ENCODE results near the gene PPDPF. TPM values are rescaled to one million over a fixed set of nuclear protein-coding genes. Genes with fewer than 3 reads are reported as not detected.

The PPDPF gene
- total RNA-seq, 2 experiments from 2014 or later = 128 to 136 TPM

DNA sequence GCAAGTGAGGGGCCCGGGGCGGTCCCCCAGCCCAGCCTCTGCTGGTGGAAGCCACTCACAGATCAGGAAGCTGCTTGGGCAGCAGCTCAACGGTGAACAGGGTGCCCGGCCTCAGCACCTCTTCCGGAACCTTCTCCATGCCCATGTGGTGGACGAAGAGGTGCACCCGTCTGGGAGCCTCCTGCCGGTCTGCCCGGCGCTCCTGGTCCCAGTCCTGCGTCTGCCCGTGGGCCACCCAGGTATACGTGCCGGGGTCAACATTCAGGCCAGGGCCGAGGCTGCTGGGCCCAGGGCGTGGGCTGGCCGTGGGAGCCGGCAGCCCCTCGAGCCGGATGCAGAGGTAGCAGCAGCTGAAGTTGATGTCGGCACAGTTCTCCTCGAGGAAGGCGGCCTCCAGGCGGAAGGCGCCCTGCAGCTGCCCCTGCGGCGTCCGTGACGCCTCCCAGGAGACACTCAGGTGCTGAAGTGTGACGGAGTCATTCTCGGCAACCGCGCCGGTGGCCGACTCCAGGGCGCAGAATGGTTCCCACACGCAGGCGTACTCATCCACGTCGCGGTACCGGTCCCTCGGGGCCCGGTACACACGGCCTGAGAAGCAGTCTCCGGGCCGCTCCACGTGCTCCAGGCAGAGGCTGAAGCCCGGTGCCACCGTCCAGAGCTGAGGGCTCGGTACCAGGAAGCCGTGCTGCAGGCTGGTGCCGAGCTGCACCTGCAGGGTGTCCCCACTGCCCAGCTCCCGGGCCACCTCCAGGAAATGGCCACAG, 42.1 kb downstream of the PPDPF start:
- Mint-ChIP-seq H3K27ac (no peak overlapping the region), H3K27me3 (no peaks in the 10 kb centered on the region), H3K36me3 (no peaks in the 10 kb centered on the region), H3K4me3 (no peak overlapping the region), H3K4me1 (peaks cover 6% of the 10 kb centered on the region), H3K9me3 (no peaks in the 10 kb centered on the region)
- DNase-seq = no peak

DNA sequence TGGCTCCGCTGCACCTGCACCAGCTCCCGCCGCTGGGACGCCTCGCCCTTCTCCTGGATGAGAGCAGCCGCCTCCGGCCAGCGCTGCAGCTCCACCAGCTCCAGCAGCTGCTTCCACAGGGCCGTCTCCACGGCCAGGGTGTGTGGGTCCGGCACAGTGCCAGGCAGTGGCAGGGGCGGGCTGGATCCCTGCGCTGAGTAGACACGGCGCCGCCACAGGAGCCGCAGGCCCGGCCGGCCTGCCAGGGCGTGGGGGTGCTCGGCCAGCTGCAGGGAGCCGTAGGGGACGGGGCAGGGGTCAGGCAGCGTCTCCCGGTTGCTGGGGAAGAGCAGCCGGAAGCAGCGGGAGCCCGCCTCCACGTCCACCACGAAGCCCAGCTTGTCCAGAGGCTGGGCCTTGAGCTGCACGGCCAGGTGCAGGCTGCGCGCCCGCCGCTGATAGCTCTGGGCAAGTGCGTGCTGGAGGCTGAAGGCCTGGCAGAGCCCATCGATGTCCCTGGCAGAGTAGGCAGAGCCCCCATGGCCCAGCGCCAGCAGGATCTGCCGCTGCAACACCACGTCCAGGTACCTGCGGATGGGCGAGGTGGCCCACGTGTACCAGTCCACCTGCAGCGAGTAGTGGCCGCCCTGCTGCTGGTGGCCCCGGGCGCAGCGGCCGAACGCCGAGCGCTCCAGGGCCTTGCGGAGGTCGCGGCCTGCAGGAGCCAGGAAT, 42.8 kb downstream of the PPDPF start:
- H3K9me3 Mint-ChIP-seq = no peaks in the 10 kb centered on the region
- peaks cover 12% of the 10 kb centered on the region for H3K4me1 Mint-ChIP-seq
- H3K27me3 Mint-ChIP-seq = no peaks in the 10 kb centered on the region
- H3K36me3 Mint-ChIP-seq = no peaks in the 10 kb centered on the region
- no peak overlapping the region for H3K4me3 Mint-ChIP-seq
- H3K27ac Mint-ChIP-seq = no peak overlapping the region
- DNase-seq = no peak

- H3K36me3 Mint-ChIP-seq = no peaks in the 10 kb centered on the region
Measured at GRCh38 chr20:63564036-63564810, 43.7 kb downstream of the PPDPF start.

DNA sequence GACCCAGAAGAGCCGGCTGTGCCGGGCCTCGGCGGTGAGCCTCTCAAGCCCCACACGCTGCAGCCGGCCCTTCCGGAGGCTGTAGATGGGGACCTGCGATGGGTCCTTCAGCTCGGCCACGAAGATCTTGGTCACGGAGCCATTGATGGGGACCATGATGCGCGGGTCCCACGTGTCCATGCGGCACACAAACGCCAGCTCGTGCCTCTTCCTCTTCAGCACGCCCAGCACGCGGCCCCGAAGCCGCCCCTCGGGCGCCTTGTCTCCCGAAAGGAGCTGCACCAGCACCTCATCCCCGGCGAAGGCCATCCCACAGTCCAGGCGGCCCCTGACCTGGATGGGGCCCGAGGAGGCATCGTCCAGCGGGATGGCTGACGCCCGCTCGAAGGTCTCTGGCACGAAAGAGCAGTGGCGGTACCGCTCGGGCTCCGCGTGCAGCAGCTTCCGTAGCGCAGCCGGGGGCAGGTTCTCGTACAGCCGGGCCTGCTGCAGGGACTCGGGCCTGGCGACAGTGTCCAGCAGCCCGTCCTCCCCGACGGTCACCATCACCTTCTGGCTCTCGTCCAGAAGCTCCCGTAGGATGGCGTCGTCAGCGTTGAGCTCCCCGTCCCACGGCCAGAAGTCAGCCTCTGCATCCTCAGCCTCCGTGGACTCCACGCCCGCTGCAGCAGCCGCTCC, 44.6 kb downstream of the PPDPF start:
- no peak for DNase-seq
- Mint-ChIP-seq H3K9me3 (no peaks in the 10 kb centered on the region), H3K27ac (no peak overlapping the region), H3K36me3 (no peaks in the 10 kb centered on the region), H3K27me3 (no peaks in the 10 kb centered on the region), H3K4me1 (peaks cover 17% of the 10 kb centered on the region), H3K4me3 (no peak overlapping the region)

More at GRCh38 chr20:63564036-63564810, 43.7 kb downstream of the PPDPF start:
- no peaks in the 10 kb centered on the region for H3K9me3 Mint-ChIP-seq
- H3K27ac Mint-ChIP-seq = no peak overlapping the region
- no peaks in the 10 kb centered on the region for H3K27me3 Mint-ChIP-seq
- H3K4me1 Mint-ChIP-seq = peaks cover 16% of the 10 kb centered on the region
- H3K4me3 Mint-ChIP-seq = no peak overlapping the region
- no peak for DNase-seq

- Mint-ChIP-seq H3K27ac (no peak overlapping the region), H3K27me3 (no peaks in the 10 kb centered on the region), H3K4me1 (peaks cover 17% of the 10 kb centered on the region), H3K4me3 (no peak overlapping the region), H3K9me3 (no peaks in the 10 kb centered on the region), H3K36me3 (no peaks in the 10 kb centered on the region)
- no peak for DNase-seq
Measured at GRCh38 chr20:63565699-63566335, 45.3 kb downstream of the PPDPF start.

DNA sequence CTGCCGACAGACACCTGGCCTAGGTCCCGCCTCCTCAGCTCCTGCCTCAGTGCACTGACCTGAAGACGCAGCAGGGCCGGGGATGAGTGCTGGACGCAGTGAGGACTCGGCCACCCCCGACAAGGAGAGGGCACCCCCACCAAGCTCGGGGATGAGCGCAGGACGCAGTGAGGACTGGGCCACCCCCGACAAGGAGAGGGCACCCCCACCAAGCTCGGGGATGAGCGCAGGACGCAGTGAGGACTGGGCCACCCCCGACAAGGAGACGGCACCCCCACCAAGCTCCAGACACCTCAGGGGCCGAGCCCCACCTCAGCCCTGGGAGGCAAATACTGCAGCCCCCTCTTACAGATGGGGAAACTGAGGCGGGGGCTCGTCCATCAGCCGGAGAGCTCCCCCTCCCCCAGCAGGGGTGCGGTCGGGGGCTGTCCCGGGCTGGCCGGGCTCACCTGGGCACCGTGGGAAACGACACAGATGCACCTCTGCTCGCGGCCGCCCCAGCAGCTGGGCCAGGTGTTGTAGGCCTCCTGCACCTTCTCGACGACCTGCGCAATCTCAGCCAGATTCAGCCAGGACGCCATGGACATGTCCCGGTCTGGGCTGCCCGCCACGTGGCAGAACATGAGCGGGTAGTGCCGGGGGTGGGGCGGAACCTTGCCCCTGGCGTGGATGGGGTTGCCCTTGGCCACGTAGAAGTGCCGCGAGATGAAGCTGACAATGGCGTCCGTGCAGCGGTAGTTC, 46.0 kb downstream of the PPDPF start:
- DNase-seq = no peak
- Mint-ChIP-seq H3K9me3 (no peaks in the 10 kb centered on the region), H3K36me3 (no peaks in the 10 kb centered on the region), H3K27ac (no peak overlapping the region), H3K4me3 (no peak overlapping the region), H3K27me3 (no peaks in the 10 kb centered on the region), H3K4me1 (peaks cover 17% of the 10 kb centered on the region)

GRCh38 chr20:63567136-63567385, 46.5 kb downstream of the PPDPF start:
- Mint-ChIP-seq H3K9me3 (no peaks in the 10 kb centered on the region), H3K27ac (no peak overlapping the region), H3K27me3 (no peaks in the 10 kb centered on the region), H3K4me3 (no peak overlapping the region), H3K36me3 (no peaks in the 10 kb centered on the region), H3K4me1 (peaks cover 17% of the 10 kb centered on the region)
- no peak for DNase-seq

GRCh38 chr20:63567386-63568169, 47.0 kb downstream of the PPDPF start:
- Mint-ChIP-seq H3K27ac (peak overlapping the region; percentile 42), H3K4me1 (peaks cover 17% of the 10 kb centered on the region), H3K4me3 (peak overlapping the region; percentile 59), H3K27me3 (no peaks in the 10 kb centered on the region), H3K9me3 (no peaks in the 10 kb centered on the region), H3K36me3 (no peaks in the 10 kb centered on the region)
- peak; percentile 67 for DNase-seq

- Mint-ChIP-seq H3K9me3 (no peaks in the 10 kb centered on the region), H3K4me3 (peak overlapping the region; percentile 59), H3K27me3 (no peaks in the 10 kb centered on the region), H3K27ac (peak overlapping the region; percentile 42), H3K4me1 (peaks cover 17% of the 10 kb centered on the region), H3K36me3 (no peaks in the 10 kb centered on the region)
- DNase-seq = no peak
Measured at GRCh38 chr20:63568170-63568981, 47.8 kb downstream of the PPDPF start.

- no peak overlapping the region for H3K4me3 Mint-ChIP-seq
- H3K27me3 Mint-ChIP-seq = no peaks in the 10 kb centered on the region
- no peak overlapping the region for H3K27ac Mint-ChIP-seq
- H3K36me3 Mint-ChIP-seq = no peaks in the 10 kb centered on the region
- H3K4me1 Mint-ChIP-seq = peaks cover 19% of the 10 kb centered on the region
- no peak for DNase-seq
- no peaks in the 10 kb centered on the region for H3K9me3 Mint-ChIP-seq
Measured at GRCh38 chr20:63568986-63569949, 48.7 kb downstream of the PPDPF start.

DNA sequence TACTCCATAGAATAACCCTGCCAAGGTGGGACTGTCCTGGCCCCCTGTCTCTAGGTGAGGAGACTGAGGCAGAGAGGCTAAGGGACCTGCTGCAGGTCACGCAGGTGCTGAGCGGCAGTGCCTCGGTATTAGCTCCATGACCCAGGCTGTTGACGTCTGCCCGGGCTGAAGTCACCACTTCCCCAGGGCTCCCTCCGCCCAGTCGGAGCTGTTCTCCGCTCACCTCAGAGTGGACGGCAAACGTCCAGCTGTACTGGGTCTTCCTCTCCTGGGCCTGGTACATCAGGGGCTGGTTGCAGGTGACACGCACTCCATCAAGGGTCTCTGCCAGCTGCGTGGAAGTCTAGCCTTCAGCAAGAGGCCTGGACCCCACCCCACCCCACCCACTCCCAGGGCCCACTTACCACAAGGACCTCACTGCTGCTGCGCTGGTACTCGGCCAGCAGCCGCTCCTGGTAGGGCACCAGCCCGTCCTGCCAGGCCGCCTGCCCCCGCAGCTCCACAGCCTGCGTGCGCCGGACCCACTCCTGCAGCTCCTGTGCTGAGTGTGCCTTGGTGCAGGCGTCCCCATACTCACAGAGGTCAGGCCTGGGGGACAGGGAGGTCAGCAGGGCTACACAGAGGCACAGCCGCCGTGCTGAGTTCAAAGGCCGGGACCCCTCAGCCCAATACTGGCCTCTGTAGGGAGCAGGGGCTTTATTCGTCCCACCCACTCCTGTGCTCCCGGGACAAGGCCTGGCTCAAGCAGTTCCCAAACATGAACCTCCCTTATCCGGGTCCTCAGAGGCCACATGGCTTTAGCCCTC, 49.9 kb downstream of the PPDPF start:
- H3K36me3 Mint-ChIP-seq = no peaks in the 10 kb centered on the region
- H3K27ac Mint-ChIP-seq = no peak overlapping the region
- no peak for DNase-seq
- no peaks in the 10 kb centered on the region for H3K27me3 Mint-ChIP-seq
- no peak overlapping the region for H3K4me3 Mint-ChIP-seq
- H3K4me1 Mint-ChIP-seq = peaks cover 19% of the 10 kb centered on the region
- H3K9me3 Mint-ChIP-seq = no peaks in the 10 kb centered on the region
